ENCODE measurements around the gene HGF. TPM values are rescaled to one million over a fixed set of nuclear protein-coding genes. Genes with fewer than 3 reads are reported as not detected.

Gene HGF
- polyA plus RNA-seq, 3 donors = 18.6 to 24.0 (median 18.9) TPM

DNA sequence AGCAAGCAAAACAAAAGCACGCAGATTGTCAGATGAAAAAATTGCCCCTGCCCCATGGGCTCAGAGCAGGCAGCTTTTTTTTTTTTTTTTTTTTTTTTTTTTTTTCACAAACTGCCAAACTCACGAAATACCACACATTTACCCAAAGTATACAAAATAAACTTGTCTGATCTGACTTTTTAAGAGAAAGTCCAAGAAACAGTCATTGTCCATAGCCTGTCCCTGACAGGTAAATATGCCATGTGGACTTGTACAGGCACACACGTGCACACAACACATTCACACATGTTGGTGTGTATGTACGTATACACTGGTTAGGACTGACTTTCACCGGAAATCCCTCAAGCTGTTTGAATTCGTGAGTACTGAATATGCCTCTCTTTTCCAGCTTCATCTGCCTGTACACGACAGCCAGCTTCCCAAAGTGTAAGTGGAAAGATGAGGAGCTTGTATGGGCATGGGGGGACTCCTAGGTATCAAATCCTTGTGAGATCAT is 929 bp upstream of the HGF start:
- Histone ChIP-seq H3K27ac (ENCODE audit: low read depth in 1 of 2, low read length in 2 of 2) (peak overlapping the region; percentile 83 to 85), H3K9ac (ENCODE audit: insufficient read depth, low read length, poor library complexity, severe bottlenecking) (peak overlapping the region; percentile 67), H3K36me3 (replicated peaks in 1 of 2; ENCODE audit: control insufficient read depth in 1 of 2, insufficient read depth in 2 of 2, low read length in 2 of 2) (no peaks in the 10 kb centered on the region), H3K9me3 (replicated peaks in 1 of 2; ENCODE audit: control insufficient read depth in 1 of 2, insufficient read depth in 1 of 2, low read length in 2 of 2) (no peaks in the 10 kb centered on the region), H3K4me3 (replicated peaks in 1 of 3; ENCODE audit: low read depth in 2 of 3, low read length in 3 of 3) (peak overlapping the region in 2 of 3 experiments; percentile 46 to 79), H3K27me3 (ENCODE audit: control insufficient read depth in 2 of 2, insufficient read depth in 2 of 2, low read length in 2 of 2) (no peaks in the 10 kb centered on the region), H3K4me1 (ENCODE audit: control insufficient read depth in 1 of 2, insufficient read depth in 2 of 2, low read length in 2 of 2) (peaks cover 59 to 63% of the 10 kb centered on the region in 2 donors), H2AFZ (ENCODE audit: insufficient read depth, low read depth, low read length, poor library complexity, severe bottlenecking) (peak overlapping the region; percentile 88), H3K4me2 (replicated peaks; ENCODE audit: extremely low read depth, low read length, poor library complexity, severe bottlenecking) (peak overlapping the region; percentile 85), H3K79me2 (ENCODE audit: insufficient read depth, low read length) (peaks cover 61% of the 10 kb centered on the region), H4K20me1 (ENCODE audit: insufficient read depth, low read length) (no peaks in the 10 kb centered on the region)
- H3K4me1 Mint-ChIP-seq = peaks cover 70% of the 10 kb centered on the region
- H3K9me3 Mint-ChIP-seq = no peaks in the 10 kb centered on the region
- peak overlapping the region; percentile 88 to 95 for H3K4me3 Mint-ChIP-seq
- no peak for DNase-seq
- H3K36me3 Mint-ChIP-seq = no peaks in the 10 kb centered on the region
- intact Hi-C loops (cut with micrococcal nuclease) = loop anchor here (10.0 kb wide), 1 partner anchor 74 kb away; no protein-coding TSS in a partner anchor
- H3K27me3 Mint-ChIP-seq (ENCODE audit: low read depth in 3 of 3) = no peaks in the 10 kb centered on the region
- H3K27ac Mint-ChIP-seq = peak overlapping the region; percentile 89 to 98 (median 97)
- WGBS (ENCODE audit: insufficient coverage) = 0% methylated on average over 1 of the region's 7 CpGs
- TF ChIP-seq, protein P1, sequence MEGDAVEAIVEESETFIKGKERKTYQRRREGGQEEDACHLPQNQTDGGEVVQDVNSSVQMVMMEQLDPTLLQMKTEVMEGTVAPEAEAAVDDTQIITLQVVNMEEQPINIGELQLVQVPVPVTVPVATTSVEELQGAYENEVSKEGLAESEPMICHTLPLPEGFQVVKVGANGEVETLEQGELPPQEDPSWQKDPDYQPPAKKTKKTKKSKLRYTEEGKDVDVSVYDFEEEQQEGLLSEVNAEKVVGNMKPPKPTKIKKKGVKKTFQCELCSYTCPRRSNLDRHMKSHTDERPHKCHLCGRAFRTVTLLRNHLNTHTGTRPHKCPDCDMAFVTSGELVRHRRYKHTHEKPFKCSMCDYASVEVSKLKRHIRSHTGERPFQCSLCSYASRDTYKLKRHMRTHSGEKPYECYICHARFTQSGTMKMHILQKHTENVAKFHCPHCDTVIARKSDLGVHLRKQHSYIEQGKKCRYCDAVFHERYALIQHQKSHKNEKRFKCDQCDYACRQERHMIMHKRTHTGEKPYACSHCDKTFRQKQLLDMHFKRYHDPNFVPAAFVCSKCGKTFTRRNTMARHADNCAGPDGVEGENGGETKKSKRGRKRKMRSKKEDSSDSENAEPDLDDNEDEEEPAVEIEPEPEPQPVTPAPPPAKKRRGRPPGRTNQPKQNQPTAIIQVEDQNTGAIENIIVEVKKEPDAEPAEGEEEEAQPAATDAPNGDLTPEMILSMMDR (IDR thresholded peaks at IDR 0.05) = no peak

DNA sequence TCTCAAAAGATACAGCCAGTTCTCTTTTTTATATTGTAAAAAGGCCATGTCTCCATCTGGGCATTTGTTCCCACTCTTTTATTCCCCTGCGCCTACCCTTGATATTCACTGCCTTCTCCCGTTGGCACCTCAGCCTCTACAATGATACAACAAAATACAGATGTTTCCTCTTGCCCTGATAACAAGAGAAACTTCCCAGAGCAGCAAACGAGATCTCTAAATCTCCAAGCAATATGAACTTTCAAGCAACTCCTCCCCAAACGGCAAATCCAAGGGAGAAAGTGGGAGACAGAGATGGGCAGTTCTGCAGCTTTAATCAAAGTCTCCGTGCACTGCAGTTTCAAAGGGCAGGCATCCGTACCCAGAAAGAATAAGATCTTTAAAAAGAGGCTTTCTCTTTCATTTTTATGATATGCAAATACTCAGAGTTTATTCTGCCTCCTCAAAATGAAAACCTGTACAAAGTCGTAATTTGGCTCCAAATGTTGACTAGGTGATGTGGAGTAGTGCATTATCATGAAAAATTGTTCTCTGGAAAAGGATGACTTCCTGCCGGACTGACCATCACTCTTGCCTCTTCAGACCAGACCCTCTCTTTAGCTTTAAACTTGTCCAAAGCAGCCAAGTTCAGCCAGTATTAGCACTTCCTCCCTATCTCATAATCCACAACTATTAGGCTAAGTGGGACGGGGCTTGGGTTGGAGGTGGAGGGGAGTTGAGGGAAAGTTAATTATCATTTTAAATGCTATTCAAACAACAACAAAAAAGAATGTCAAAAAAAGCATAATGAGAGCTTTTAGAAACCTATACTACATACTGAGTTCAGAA is 682 bp downstream of the HGF start:
- Histone ChIP-seq H3K4me2 (replicated peaks; ENCODE audit: extremely low read depth, low read length, poor library complexity, severe bottlenecking) (peak overlapping the region; percentile 85), H3K36me3 (replicated peaks in 1 of 2; ENCODE audit: control insufficient read depth in 1 of 2, insufficient read depth in 2 of 2, low read length in 2 of 2) (no peaks in the 10 kb centered on the region), H3K9me3 (replicated peaks in 1 of 2; ENCODE audit: control insufficient read depth in 1 of 2, insufficient read depth in 1 of 2, low read length in 2 of 2) (no peaks in the 10 kb centered on the region), H3K27ac (ENCODE audit: low read depth in 1 of 2, low read length in 2 of 2) (peak overlapping the region; percentile 83 to 85), H3K4me1 (ENCODE audit: control insufficient read depth in 1 of 2, insufficient read depth in 2 of 2, low read length in 2 of 2) (peaks cover 46 to 59% of the 10 kb centered on the region in 2 donors), H3K79me2 (ENCODE audit: insufficient read depth, low read length) (peaks cover 77% of the 10 kb centered on the region), H3K27me3 (ENCODE audit: control insufficient read depth in 2 of 2, insufficient read depth in 2 of 2, low read length in 2 of 2) (no peaks in the 10 kb centered on the region), H4K20me1 (ENCODE audit: insufficient read depth, low read length) (no peaks in the 10 kb centered on the region), H3K9ac (ENCODE audit: insufficient read depth, low read length, poor library complexity, severe bottlenecking) (peak overlapping the region; percentile 67), H2AFZ (ENCODE audit: insufficient read depth, low read depth, low read length, poor library complexity, severe bottlenecking) (peak overlapping the region; percentile 88), H3K4me3 (replicated peaks in 1 of 3; ENCODE audit: low read depth in 2 of 3, low read length in 3 of 3) (peak overlapping the region; percentile 46 to 100 (median 79))
- peak in 2 of 3 donors; percentile 16 to 31 for DNase-seq
- Mint-ChIP-seq H3K4me3 (peak overlapping the region; percentile 88 to 95), H3K27ac (peak overlapping the region; percentile 89 to 98 (median 97)), H3K36me3 (peaks cover 0 to 4% of the 10 kb centered on the region in 2 donors), H3K9me3 (no peaks in the 10 kb centered on the region), H3K4me1 (peaks cover 64% of the 10 kb centered on the region), H3K27me3 (ENCODE audit: low read depth in 3 of 3) (no peaks in the 10 kb centered on the region)
- TF ChIP-seq, protein P1 (IDR thresholded peaks at IDR 0.05) = no peak
- intact Hi-C loops (cut with micrococcal nuclease) = no loop called here
- WGBS (ENCODE audit: insufficient coverage) = 0% methylated on average over 3 of the region's 9 CpGs
